Measurements from ENCODE around the gene CXCL12. TPM values are rescaled to one million over a fixed set of nuclear protein-coding genes. Genes with fewer than 3 reads are reported as not detected.
A peak's percentile ranks its signal among the peaks of the same experiment; 100 is the strongest.

Gene CXCL12
- total and polyA plus RNA-seq, 10 donors: 22.7 to 549 (median 294) TPM

DNA sequence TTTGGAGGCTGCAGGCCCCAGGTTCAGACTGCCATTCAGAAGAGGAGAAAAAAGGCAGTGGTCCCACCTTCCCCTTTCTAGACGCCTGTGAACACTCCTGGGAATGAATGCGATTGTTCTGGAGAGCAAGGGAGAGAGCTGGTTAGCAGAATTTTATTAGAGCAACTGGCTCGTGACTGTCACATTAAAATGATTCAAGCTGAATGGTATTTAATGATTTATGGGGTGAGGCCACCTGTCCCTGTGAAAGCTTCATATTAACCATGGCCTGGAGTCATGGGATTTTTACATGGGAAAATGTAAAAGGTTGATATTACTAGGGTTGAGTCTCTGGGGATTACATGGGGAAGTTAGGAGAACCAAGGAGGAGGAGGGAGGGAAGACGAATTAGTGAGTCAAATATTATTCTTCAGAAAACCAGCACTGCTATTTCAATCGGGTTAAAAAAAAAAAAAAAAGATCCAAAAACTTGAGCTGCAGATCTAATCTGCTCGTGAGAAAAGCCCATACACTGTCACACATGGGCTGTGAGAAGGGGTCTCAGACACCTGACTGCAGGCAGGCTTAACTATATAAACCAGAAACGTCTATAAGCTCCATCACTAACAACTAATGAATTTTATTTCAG is 8.3 kb downstream of the CXCL12 start:
- Histone ChIP-seq H3K27me3 (replicated peaks in 1 of 7) (peaks cover 0 to 6% (median 0%) of the 10 kb centered on the region in 7 donors), H3K36me3 (peaks cover 0 to 72% (median 6%) of the 10 kb centered on the region in 6 donors)
- intact Hi-C loops (cut with DNase I; ENCODE audit: low total_unique reads): no loop called here

DNA sequence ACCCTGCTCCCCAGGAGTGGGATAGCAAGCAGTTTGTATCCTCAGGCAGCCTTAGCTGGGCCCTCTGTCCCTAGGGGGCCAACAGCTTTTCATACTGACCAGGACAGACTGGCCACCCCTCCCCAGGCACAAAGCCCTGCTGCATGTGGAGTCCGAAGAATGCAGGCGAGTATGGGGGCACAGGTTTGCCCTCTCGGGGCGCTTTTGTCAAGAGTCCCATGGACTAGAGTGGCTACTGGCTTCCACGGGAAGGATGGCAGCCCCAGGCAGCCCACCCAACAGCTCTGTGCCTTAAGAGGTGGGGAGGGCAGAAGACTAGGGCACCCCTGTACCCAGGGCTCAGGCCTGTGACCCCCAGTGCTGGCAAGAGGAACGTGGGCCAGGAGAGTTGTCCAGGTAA is 10.7 kb downstream of the CXCL12 start:
- H3K4me1 ChIP-seq: no peaks in the 10 kb centered on the region
- no peak overlapping the region for H3K27ac ChIP-seq
- H3K9me3 ChIP-seq: no peaks in the 10 kb centered on the region
- peak; percentile 42 for DNase-seq
- WGBS, 5 donors: 87 to 96% (median 91%) methylated on average over 6 of the region's 6 CpGs
- H3K27me3 ChIP-seq (replicated peaks in 1 of 7): no peaks in the 10 kb centered on the region
- intact Hi-C loops (cut with DNase I; ENCODE audit: low total_unique reads): no loop called here
- peaks cover 0 to 80% (median 6%) of the 10 kb centered on the region in 6 donors for H3K36me3 ChIP-seq
- TF ChIP-seq POLR2A (IDR thresholded peaks at IDR 0.05) (no peak), POLR2AphosphoS5 (IDR thresholded peaks at IDR 0.05) (no peak)
- TF ChIP-seq, protein P1, sequence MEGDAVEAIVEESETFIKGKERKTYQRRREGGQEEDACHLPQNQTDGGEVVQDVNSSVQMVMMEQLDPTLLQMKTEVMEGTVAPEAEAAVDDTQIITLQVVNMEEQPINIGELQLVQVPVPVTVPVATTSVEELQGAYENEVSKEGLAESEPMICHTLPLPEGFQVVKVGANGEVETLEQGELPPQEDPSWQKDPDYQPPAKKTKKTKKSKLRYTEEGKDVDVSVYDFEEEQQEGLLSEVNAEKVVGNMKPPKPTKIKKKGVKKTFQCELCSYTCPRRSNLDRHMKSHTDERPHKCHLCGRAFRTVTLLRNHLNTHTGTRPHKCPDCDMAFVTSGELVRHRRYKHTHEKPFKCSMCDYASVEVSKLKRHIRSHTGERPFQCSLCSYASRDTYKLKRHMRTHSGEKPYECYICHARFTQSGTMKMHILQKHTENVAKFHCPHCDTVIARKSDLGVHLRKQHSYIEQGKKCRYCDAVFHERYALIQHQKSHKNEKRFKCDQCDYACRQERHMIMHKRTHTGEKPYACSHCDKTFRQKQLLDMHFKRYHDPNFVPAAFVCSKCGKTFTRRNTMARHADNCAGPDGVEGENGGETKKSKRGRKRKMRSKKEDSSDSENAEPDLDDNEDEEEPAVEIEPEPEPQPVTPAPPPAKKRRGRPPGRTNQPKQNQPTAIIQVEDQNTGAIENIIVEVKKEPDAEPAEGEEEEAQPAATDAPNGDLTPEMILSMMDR (IDR thresholded peaks at IDR 0.05 in 8 of 11, conservative IDR thresholded peaks at IDR 0.05 in 3 of 11): no peak
- no peak overlapping the region for H3K4me3 ChIP-seq

More for the DNA sequence above, 8.3 kb downstream of the CXCL12 start:
- Histone ChIP-seq H3K9me3 (no peaks in the 10 kb centered on the region), H3K4me1 (peaks cover 0 to 5% (median 2%) of the 10 kb centered on the region in 6 donors), H3K4me3 (no peak overlapping the region), H3K27ac (no peak overlapping the region)
- 65 to 81% (median 74%) methylated on average over 7 of the region's 7 CpGs for WGBS, 5 donors
- no peak for DNase-seq
- no peak for TF ChIP-seq POLR2AphosphoS5 (IDR thresholded peaks at IDR 0.05)
- TF ChIP-seq POLR2A (IDR thresholded peaks at IDR 0.05): no peak
- TF ChIP-seq, protein P1 (IDR thresholded peaks at IDR 0.05 in 8 of 11, conservative IDR thresholded peaks at IDR 0.05 in 3 of 11): no peak

DNA sequence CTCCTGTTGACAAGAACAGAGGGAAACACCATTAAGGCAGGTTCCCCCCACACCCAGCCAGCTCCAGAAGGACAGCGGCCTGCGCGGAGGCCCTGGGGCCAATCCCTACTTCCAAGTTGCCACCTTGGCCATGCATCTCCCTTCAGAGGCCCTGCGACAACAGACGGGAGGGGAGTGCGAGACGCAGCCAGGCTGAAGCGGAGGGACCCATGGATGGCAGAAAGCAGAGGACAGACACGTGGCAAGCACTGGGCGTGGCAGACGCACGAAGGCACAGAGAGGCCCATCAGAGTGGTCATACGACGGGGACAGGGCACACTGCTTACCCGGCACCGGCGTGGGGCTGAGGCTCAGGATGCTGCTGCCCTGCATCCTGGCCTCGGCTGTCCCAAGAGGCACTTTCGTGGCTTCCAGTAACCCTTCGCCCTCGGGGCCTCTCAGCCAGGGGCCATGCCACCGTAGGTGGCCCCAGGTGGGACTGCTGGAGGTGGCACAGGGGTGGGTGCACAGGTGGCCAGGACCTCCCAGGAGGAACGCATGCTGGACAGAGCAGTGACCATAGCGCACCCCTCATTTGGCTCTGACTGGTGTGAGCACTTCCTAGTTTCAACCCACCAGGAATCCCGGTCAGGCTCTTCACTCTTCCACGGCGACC is 11.4 kb downstream of the CXCL12 start:
- Histone ChIP-seq H3K36me3 (peaks cover 0 to 75% (median 6%) of the 10 kb centered on the region in 6 donors), H3K27me3 (replicated peaks in 1 of 7) (no peaks in the 10 kb centered on the region), H3K4me1 (no peaks in the 10 kb centered on the region), H3K4me3 (no peak overlapping the region), H3K27ac (no peak overlapping the region), H3K9me3 (no peaks in the 10 kb centered on the region)
- intact Hi-C loops (cut with DNase I; ENCODE audit: low total_unique reads): no loop called here
- peak; percentile 12 to 43 (median 37) for TF ChIP-seq POLR2AphosphoS5 (IDR thresholded peaks at IDR 0.05)
- TF ChIP-seq, protein P1 (IDR thresholded peaks at IDR 0.05 in 8 of 11, conservative IDR thresholded peaks at IDR 0.05 in 3 of 11): no peak
- WGBS, 5 donors: 88 to 93% (median 90%) methylated on average over 24 to 27 of the region's 27 CpGs
- peak; percentile 69 for DNase-seq

DNA sequence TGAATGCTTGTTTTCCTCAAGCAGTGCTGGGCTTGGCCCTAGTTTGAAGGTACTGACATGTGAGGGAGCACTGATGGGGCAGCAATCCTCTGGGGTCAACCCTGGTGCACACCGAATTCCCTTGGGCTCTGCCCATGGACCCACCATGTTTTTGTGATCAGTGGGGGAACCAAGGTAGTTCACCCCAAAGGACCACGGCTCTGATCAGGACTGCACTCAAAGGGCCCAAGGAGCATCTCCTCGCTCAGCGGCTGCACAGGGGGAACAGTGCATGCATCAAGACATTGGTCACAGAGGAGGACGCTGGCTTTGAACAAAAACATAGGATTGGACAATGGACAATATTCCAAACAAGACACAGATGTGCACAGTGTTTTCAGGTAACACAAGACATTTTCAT is 12.7 kb downstream of the CXCL12 start:
- WGBS, 5 donors: 88 to 97% (median 90%) methylated on average over 5 of the region's 5 CpGs
- TF ChIP-seq POLR2AphosphoS5 (IDR thresholded peaks at IDR 0.05) (no peak), POLR2A (IDR thresholded peaks at IDR 0.05) (no peak)
- TF ChIP-seq, protein P1 (IDR thresholded peaks at IDR 0.05 in 8 of 11, conservative IDR thresholded peaks at IDR 0.05 in 3 of 11): no peak
- DNase-seq: peak; percentile 68
- H3K27ac ChIP-seq: no peak overlapping the region
- H3K9me3 ChIP-seq: no peaks in the 10 kb centered on the region
- peaks cover 0 to 63% (median 6%) of the 10 kb centered on the region in 6 donors for H3K36me3 ChIP-seq
- H3K27me3 ChIP-seq (replicated peaks in 1 of 7): no peaks in the 10 kb centered on the region
- no peaks in the 10 kb centered on the region for H3K4me1 ChIP-seq
- intact Hi-C loops (cut with DNase I; ENCODE audit: low total_unique reads): no loop called here
- no peak overlapping the region for H3K4me3 ChIP-seq
